ENCODE results near the gene IL18RAP.

Gene IL18RAP

DNA sequence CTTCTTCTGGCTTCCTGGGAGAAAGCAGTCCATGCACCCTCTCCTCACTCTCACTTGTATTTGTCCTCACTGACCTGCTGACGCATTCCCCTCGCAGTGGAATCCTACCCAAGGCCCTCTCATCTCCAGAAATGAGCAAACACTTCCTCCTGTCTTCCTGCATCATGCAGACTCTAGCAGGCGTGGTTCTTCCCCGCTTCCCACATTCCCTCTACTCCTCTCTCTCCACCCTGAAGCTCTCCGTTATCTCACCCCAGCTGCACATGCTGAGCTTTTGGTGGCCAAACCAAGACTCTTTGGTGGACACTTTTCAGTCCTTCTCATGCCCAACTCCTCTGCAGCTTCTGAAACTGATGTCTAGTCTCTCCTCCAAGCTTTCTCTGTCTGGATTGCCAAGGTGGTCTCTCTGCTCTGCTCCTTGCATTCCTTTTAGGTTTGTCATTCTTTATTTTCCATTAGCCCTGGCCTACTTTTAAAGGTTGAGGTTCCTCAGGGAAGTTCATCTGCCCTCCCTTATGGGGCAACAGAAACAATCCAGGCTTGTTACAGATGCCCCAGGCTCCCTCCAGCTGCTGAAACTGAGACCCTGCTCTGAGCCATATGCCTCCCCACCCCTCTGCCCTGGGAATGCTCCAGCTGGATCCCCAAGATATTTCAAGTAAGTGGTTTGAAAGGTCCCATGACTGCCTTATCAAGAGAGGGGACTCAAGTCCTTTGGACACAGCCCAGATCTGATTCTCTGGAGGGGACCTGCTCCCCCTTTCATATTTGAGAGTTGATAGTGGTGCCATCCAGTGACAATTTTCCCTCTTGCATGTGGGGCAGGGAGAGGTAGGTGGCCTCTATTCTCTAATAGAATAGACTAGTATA, 835 bp upstream of the IL18RAP start:
- DNase-seq (ENCODE audit: low spot score): no peak

DNA sequence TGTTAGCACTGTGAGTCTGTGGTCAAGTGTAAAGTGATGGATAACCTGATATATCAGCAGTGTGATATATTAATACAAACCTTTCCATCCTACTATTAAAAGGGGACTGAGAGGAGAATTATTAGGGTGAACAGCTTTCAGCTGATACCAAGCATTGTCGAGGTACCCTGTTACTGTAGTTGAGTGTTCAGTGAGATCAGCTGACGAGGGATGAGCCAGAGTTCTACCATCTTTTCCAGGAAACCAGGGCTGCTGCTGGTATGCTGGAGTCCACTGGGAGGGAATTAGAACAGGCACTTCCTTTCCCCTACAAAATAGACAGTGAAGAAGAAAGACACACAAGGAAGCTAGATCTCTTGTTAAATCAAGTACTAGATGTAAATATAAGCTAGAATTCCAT, 408 bp downstream of the IL18RAP start:
- DNase-seq (ENCODE audit: low spot score): no peak

DNA sequence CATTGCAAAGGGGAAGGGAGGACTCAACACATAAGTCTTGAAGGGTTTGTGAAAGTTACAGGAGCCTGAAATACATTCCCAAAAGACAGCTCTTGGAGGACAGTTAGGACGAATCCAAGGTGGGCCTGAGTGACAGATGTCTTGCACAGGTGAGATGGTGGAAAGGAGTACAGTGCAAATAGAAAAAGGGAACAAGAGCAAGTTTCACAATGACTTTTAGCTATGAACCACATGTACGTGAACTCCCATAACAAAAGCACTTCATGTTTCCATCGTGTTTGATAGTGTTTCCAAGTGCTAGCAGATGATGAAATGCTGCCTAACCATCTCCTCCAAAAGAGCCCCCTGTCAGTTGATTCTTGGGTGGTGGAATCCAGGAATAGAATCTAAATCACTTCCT, 1.8 kb downstream of the IL18RAP start:
- DNase-seq (ENCODE audit: low spot score): no peak

DNA sequence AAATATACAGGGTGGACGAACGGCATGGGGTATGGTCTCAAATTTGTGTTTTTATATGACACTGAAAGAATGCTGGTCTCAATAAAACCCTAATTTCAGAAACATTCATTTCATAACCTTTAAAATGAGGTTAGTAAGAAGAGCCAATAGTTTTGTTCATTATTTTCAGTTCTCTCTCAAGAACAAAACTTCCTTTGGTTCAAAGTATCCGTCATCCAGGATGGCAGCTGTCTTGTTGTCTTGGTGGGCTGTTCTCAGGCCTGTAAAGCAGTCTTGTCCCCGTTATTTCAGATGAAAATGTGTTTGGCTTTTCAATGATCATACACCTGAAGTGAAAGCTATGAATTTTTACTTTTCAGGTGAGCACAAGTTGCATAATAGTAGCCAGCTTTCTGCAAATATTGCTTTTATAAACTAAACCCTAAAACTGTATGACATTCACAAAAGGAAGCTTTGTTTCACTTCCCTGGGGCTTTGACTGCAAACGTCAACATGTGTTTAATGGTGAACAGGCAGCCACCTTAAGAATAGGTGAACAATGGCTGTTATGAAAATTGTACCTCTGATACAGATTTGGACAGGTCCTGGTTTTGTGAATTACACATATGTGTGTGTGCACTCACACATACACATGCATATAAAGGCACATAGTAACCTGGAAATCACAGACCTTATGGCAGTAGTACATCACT, 2.6 kb downstream of the IL18RAP start:
- DNase-seq (ENCODE audit: low spot score): no peak

DNA sequence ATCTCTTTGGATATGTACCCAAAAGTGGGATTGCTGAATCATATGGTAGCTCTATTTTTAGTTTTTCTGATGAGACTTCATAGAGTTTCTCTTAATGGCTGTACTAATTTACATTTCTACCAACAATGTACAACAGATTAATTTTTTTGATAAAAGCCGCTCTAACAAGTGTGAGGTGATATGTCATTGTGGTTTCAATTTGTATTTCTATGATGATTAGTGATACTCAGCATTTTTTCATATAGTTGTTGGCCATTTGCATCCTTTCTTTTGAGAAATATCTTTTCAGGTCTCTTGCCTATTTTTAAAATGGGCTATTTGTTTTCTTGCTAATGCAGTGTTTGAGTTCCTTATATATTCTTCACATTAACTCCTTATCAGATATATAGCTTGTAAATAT, 4.3 kb downstream of the IL18RAP start:
- no peak for DNase-seq (ENCODE audit: low spot score)

DNA sequence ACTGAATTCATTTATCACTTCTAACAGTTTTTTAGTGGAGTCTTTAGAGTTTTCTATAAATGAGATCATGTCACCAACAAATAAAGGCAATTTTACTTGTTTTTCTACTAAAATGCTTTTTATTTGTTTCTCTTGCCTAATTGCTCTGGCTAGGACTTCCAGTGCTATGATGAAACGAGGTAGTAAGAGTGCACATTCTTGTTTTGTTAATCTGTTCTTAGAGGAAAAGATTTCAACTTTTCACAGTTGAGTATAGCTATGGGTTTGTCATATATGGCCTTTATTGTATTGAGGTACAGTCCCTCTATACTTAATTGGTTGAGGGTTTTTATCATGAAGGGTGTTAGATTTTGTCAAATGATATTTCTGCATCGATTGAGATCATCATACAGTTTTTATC, 5.6 kb downstream of the IL18RAP start:
- DNase-seq (ENCODE audit: low spot score): no peak

DNA sequence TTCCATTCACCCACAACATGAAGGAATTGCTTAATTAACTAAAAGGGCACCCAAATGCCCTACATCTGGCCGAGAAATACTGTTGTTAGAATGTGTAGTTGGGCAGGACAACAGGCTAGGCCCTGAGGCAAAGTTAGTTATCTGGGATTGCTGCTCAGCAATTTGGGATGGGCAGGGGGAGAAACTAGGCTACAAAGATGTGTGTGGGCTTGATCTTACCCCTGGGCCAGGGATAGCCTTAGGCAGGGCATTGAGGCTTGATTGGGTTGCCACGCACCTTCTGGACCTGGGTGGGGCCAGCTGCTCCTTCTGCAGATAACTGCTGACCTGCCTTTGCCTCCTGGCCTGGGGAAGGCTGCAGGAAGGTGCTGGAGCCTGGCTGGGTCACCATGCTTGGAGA, 9.4 kb downstream of the IL18RAP start:
- DNase-seq (ENCODE audit: low spot score): no peak

DNA sequence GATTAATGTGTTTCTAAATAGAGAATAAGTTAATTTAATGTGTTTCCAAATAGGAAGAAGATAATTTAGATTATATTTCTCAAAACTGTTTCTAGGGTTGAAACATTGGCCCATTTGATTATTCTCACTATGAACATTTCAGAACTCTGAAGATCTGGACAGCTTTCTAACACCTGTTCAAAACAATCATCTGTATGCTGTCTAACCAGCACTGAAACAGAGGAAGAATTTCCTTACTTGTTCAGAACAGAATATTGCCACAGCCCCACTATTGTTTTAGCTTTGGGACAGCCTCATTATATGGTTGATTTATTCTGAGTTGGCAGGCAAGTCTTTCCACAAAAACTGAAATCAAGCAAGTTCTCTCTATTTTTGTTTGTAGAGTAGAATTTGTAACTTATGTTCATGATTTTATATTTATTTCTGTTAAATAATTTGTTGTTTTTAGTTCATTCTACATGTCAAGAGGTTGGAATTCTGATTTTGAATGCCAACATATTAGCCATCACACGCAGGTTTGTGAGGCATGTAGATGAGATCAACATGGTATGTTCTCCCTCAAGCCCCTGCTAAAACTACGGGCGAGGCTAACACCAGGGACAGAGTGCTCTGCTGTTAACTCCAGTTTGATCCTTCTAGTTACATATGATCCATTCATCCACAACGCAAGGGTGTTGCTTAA, 11.2 kb downstream of the IL18RAP start:
- DNase-seq (ENCODE audit: low spot score): no peak

DNA sequence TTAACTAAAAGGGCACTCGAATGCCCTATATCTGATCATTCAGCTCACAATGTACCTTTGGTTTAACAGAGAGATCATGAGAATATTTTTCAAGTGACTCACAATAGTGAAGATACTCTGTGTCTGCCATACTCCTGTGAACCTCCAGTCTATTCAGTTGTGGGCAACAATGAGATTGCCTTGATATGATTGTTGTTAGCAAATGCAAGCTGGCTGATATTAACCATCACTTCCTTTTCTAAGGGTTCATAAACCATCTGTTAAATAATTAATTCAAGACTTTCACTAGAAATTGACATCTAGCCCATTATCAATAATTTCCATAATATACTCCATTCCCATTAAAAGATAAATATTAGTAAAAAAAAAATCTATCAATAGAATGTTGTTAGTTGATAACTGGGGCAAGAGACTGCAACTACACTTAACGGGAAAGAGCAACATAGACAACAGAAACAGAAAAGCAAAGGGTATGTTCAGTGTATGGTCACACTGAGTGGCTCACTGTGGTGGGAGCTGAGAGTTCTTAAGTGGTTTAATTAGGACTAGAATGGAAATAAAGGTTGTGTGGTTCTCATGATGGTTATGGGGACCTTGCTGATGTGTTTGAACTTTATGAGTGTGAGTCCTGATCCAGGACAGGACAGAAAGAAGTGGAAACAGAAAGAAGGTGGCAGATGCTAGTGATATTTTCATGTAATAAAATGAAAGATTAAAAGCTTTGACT, 11.9 kb downstream of the IL18RAP start:
- DNase-seq (ENCODE audit: low spot score): peak; percentile 49

DNA sequence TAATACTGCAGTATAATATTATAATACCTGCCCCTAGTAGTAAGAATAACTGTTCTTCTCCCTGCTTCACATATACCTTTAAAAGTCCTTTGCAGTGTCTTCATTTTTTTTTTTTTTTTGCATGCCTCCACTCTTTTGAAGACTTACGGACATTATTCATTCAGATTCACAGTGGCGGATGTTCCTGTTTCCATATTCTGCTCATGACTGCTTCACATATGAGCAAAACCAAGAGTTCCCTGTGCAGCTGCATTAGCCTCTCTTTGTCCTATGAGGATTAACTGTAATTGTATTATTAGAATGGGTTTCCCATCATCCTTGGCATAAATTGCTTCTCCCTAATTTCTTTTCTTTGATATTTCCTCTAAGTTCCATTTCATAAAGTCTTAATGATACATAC, 12.8 kb downstream of the IL18RAP start:
- no peak for DNase-seq (ENCODE audit: low spot score)

DNA sequence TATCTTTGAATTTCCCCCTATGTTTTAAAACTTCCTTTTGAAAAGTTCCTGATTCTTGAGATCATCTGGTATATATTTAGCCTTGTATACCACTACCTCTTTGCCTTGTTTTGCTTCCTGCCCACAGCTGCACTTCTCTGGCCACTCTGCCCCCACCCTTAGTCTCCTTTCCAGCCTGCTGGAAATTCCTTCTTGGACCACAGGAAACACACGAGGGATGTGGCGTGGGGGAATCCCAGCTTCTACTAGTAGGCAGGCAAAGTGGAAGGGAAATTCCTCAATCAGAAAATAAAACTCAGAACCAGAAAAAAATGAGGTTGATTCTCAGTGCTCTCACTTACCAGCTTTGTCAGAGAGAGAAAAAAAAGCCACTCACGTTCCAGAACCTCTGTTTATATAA, 13.4 kb downstream of the IL18RAP start:
- peak; percentile 86 for DNase-seq (ENCODE audit: low spot score)

DNA sequence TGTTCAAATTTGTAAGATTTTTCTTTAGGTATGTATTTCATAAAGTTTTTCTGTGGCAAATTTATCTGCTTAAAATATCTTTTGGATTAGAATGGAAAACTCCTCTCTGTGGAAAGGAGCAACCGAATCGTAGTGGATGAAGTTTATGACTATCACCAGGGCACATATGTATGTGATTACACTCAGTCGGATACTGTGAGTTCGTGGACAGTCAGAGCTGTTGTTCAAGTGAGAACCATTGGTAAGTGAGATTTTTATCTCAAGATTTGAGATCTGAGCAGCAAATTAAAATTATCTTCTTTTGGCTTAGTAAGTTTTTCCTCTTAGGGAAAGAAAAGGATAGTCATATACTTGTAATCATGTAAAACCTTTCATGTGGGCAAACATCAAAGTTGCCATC, 14.2 kb downstream of the IL18RAP start:
- no peak for DNase-seq (ENCODE audit: low spot score)

DNA sequence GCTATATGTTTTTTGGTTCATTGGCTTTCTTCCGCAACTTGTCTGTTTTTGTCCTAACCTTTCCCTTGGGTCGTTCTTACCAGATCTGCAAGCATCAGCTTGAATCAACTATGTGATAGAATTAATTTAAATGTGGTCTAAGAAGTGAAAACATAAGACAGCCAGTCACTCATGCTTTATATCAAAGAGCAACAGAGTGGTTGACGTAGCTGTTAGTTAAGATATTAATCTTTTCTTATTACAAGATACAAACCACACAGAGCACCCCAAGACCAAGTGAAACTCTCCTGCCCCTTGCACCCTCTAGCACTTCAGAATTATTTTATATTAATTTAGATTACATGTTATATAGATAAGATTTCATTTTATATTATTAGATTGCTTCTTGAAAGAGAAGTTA, 15.2 kb downstream of the IL18RAP start:
- DNase-seq (ENCODE audit: low spot score): no peak

DNA sequence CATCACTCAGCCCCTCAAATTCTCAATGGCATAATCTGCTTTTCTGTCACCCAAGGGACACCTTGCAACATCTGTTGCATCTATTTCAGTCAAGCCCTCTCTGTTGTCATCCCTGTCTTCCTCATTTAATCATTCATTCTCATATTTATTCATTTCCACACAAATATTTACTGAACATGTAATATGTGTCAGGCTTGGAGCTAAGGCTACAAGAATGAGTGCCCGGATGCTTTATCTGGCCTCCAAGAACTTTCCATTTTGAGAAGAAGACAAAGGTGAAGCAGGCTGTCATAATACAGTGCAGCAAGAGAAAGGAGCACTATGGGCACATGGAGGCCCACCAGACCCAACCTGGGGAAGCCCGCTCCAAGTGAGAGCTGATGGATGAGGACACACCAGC, 15.6 kb downstream of the IL18RAP start:
- DNase-seq (ENCODE audit: low spot score): no peak

DNA sequence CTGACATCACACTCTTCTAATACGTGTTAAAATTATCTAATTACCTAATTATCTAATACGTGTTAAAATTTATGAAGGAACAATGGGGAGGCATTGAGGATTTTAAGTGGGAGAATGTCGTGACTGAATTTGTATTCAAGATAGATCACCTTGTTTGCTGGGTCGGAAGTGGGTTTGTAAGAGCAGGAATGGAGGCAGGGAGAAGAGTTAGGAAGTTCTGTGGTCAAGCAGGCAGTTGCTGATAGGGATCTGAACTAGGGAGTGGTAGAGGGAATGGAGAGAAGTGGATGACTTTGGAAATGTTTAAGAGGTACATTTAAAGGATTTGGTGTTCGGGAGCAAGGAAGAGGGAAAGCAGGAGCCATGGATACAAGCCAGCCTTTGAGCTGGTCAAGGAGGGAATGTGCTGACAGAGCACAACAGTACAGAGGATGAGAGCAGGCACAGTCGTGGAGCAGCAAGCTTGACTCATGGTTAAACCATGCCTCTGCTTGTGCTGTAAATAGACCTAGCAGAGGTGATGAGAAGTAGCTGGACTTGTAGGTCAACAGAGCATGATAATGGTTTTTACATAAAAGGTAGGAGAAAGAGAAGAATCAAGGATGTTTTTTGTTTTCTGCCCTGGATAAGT, 16.2 kb downstream of the IL18RAP start:
- DNase-seq (ENCODE audit: low spot score): peak; percentile 92

DNA sequence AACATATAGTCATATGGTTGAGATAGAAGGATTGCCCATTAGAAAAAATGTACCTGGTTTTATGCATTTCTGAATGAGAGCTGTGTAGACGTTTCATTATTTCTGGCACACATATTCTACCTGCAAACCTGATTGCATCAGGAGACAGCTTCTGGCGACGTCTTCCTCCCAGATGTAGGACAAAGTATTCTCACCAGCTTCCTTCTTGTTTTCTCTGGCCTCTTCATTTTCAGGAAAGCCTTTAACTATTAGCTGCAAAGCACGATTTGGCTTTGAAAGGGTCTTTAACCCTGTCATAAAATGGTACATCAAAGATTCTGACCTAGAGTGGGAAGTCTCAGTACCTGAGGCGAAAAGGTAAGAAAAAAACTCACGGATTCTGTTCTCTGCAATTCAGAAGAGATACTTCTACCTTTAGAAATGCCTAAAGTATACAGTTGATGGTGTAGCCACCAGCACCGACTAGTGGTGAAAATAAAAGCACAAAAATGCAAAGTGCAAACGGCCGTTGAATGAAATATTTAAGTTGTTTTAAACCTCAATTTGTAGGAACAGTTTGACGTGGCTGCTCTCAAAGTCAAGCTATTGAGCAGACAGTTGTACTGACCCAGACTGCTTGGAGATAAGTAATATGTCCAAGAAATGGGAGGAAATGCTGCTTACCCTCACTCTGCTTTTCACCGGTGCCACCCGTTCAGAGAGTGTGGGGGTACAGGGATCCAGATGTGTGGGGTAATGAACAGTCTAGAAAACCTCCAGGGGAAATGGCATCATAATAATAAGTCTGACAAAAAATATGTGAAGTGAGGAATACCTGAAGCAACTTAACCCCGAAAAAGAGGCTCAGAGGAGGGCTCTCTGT, 20.2 kb downstream of the IL18RAP start:
- DNase-seq (ENCODE audit: low spot score): peak; percentile 55

DNA sequence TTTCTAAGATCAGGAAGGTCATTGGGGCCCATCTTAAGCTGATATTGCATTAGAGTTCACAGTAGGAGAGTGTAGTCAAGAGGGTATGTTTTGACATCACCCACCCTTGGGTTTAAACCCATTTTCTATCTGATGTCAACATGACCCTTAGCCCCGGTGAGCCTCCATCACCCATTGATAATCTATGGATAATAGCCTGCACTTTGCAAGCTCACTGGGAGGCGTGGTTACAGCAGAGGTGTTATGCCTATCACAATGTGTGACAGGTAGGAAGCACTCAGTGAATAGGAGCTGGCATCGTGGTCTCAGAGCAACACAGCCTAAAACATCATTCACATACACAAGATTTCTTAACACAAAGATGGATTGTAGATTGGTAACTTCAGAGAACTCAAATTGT, 21.3 kb downstream of the IL18RAP start:
- no peak for DNase-seq (ENCODE audit: low spot score)

DNA sequence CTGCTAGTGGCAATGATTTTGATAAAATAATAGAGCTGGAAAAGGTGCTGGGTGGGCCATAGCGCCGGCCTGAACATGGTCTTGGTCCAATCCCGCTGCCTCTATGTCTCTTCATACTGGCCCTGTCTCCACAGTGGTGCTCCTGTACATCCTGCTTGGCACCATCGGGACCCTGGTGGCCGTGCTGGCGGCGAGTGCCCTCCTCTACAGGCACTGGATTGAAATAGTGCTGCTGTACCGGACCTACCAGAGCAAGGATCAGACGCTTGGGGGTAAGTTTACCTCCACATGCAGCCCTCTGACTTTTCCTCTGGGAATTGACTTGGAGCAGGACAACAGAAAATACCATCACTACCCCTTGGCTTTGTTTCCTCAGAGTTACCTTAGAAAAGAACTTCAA, 24.0 kb downstream of the IL18RAP start:
- no peak for DNase-seq (ENCODE audit: low spot score)

DNA sequence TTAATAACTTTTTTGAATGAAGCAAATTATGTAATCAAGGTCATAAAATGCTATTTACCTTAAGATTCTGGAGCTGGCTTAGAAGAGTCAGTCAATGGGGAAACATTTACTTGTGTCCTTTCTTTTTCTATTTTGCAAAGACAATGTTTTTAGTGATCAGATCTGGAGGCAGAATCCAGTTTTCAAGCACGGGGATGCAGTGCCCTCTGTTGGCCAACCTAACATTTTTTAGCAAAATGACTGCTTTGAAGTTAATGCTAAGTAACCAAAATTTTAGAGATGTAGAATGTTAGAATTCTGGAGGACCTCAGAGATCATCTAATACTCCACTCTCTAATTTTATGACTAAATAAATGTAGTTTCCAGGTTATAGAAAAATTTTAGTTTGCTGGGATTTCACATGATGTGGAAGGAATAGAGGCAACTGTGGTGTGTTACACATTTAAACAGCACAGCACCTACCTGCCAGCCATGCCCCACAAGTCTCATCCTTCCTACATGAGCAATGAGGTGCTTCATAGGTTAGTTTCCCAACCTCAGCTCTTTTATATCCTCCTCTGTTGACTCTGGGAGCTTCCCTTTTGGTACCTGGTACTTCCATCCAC, 26.5 kb downstream of the IL18RAP start:
- DNase-seq (ENCODE audit: low spot score): peak; percentile 51

DNA sequence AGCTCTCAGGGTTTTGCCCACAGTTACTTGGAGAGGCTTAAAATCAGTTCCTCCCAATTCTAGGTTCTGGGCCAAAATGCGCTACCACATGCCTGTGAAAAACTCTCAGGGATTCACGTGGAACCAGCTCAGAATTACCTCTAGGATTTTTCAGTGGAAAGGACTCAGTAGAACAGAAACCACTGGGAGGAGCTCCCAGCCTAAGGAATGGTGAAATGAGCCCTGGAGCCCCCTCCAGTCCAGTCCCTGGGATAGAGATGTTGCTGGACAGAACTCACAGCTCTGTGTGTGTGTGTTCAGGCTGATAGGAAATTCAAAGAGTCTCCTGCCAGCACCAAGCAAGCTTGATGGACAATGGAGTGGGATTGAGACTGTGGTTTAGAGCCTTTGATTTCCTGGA, 29.0 kb downstream of the IL18RAP start:
- DNase-seq (ENCODE audit: low spot score): no peak

DNA sequence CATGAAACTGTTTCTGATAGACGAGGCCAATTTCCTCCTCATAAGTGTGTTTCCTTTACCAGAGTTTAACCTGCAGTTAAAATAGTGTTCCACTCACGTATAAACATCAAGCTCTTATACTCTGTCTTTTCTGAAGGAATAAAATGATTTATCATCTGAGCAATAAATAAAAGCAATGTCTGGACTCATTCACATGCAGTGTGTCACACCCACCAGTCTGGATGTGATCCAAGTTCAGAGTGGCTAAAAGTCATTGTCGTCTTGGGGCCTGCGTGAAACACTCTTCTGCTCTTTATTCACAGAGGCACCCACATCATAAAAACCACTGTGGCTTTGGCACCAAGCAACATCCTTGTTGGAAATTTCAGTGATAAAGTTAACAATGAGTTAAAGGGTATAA, 30.5 kb downstream of the IL18RAP start:
- no peak for DNase-seq (ENCODE audit: low spot score)
